PC-9 (cell line): Measurements from ENCODE around the gene TMEM207. TPM values are rescaled to one million over a fixed set of nuclear protein-coding genes. Genes with fewer than 3 reads are reported as not detected.

Source experiments
- BruUV-seq: library from RNA; stranded (reverse); fragments of 400-500 nt; replicated peaks from 2 replicates; lab custom pipeline; 2021; lab: Mats Ljungman, UMichigan
- CTCF ChIA-PET: fragments of 300-600 bp; sonication (Branson Sonifier 250); formaldehyde crosslinking; loops from one replicate; lab custom pipeline; 2022; ENCODE audit warnings: antibody characterized with exemption; lab: Charles Lee
- POLR2A ChIA-PET: fragments of 300-600 bp; sonication (Branson Sonifier 250); formaldehyde crosslinking; loops from one replicate; lab custom pipeline; 2022; ENCODE audit warnings: antibody characterized with exemption; ENCODE audit not compliant: unreplicated experiment; lab: Charles Lee
- DNase-seq, 2 experiments: peaks; one replicate each; pipeline versions ENCODE4 v3.0.0 to v3.0.0-alpha.2; 2015 to 2022; ENCODE audit warnings: mixed read lengths in 1 of 2
- H2AFZ ChIP-seq: fragments of 200-600 bp; sonication (generic); 2 replicates; pipeline ENCODE4 v1.8.1; 2017; ENCODE audit warnings: antibody characterized with exemption
- H3F3A ChIP-seq: fragments of 200-600 bp; sonication (generic); 2 replicates; pipeline ENCODE4 v1.8.1; 2017; ENCODE audit warnings: antibody characterized with exemption, mild to moderate bottlenecking, low read depth; ENCODE audit not compliant: insufficient read depth
- H3K27ac ChIP-seq: fragments of 200-600 bp; sonication (generic); 2 replicates; pipeline ENCODE4 v1.6.1; 2016; ENCODE audit warnings: mixed run types
- H3K27me3 ChIP-seq: fragments of 200-600 bp; sonication (generic); 2 replicates; pipeline ENCODE4 v1.6.1; 2016; ENCODE audit warnings: low read depth, mixed run types; ENCODE audit not compliant: insufficient read depth
- H3K36me3 ChIP-seq: fragments of 200-600 bp; sonication (generic); 2 replicates; pipeline ENCODE4 v1.6.1; 2016; ENCODE audit warnings: low read depth, mixed run types
- H3K4me1 ChIP-seq: fragments of 200-600 bp; sonication (generic); replicated peaks from 2 replicates; pipeline ENCODE4 v1.6.1; 2016; ENCODE audit warnings: mixed run types; ENCODE audit not compliant: insufficient read depth
- H3K4me2 ChIP-seq: fragments of 200-600 bp; sonication (generic); 2 replicates; pipeline ENCODE4 v1.6.1; 2017; ENCODE audit warnings: mixed run types
- H3K4me3 ChIP-seq: fragments of 200-600 bp; sonication (generic); 2 replicates; pipeline ENCODE4 v1.6.1; 2016; ENCODE audit warnings: mixed run types
- H3K79me2 ChIP-seq: fragments of 200-600 bp; sonication (generic); 2 replicates; pipeline ENCODE4 v1.6.1; 2017; ENCODE audit warnings: low read depth, mixed run types
- H3K9me2 ChIP-seq: fragments of 200-600 bp; sonication (generic); 2 replicates; pipeline ENCODE4 v1.8.1; 2017; ENCODE audit warnings: mild to moderate bottlenecking; ENCODE audit not compliant: insufficient read depth
- H3K9me3 ChIP-seq: fragments of 200-600 bp; sonication (generic); 2 replicates; pipeline ENCODE4 v1.8.1; 2016; ENCODE audit warnings: low read depth; ENCODE audit not compliant: insufficient read depth
- H4K20me1 ChIP-seq: fragments of 200-600 bp; sonication (generic); 2 replicates; pipeline ENCODE4 v1.8.1; 2017; ENCODE audit not compliant: insufficient read depth
- CTCF ChIP-seq: fragments of 200-600 bp; sonication (generic); conservative IDR thresholded peaks from 2 replicates; pipeline ENCODE4 v1.6.1; 2017; ENCODE audit warnings: mixed run types, antibody characterized with exemption, mild to moderate bottlenecking, moderate library complexity
- EZH2 ChIP-seq: fragments of 200-600 bp; sonication (generic); IDR thresholded peaks from 2 replicates; pipeline ENCODE4 v1.8.0; 2017; ENCODE audit warnings: antibody characterized with exemption, low read depth
- intact Hi-C: fragments of 100-400 bp; cut with micrococcal nuclease; formaldehyde crosslinking; loops from one replicate; pipeline ENCODE4 v1.10.0; 2022; ENCODE audit not compliant: unreplicated experiment
- total RNA-seq: library from RNA; stranded (reverse); gene quantifications from 2 replicates; pipeline ENCODE4 v1.2.3, GENCODE V29; 2021

The TMEM207 gene
- total RNA-seq, 1 experiment from 2014 or later = not detected

DNA sequence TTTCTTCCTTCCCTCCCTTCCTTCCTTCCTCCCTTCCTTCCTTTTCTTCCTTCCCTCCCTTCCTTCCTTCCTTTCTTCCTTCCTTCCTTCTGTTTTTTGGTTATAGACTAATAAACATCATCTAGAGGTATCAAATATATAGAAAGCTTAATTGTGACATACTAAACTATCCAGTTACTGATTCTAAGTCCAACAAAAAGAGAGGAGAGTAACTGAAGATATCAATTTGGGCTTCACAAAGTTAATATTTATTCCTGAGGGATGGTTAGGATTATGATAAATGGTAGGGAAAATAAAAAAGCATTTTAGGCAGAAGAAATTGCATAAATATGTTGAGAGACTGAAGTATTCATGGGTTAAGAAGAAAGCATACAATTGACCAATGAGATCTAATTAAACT lies 69.5 kb downstream of the TMEM207 start:
- Histone ChIP-seq H3K79me2 (no peaks in the 10 kb centered on the region), H3K4me3 (no peak overlapping the region), H3K27ac (no peak overlapping the region), H3K9me3 (peaks cover 13% of the 10 kb centered on the region), H3K27me3 (no peaks in the 10 kb centered on the region), H3K9me2 (no peaks in the 10 kb centered on the region), H3K4me1 (peaks cover 40% of the 10 kb centered on the region), H3K36me3 (no peaks in the 10 kb centered on the region), H4K20me1 (no peaks in the 10 kb centered on the region), H3K4me2 (no peak overlapping the region), H2AFZ (no peak overlapping the region), H3F3A (peaks cover 15% of the 10 kb centered on the region)
- ChIA-PET POLR2A (no interaction called here), CTCF (no interaction called here)
- no peak for TF ChIP-seq EZH2
- TF ChIP-seq CTCF = no peak
- BruUV-seq = no TSS peak
- intact Hi-C loops = loop anchor here (10.0 kb wide), 1 partner anchor 365 kb away; no protein-coding TSS in a partner anchor
- no peak for DNase-seq

Other genes starting within 250 kb of the TMEM207 start
- 25.9 and 27.1 TPM in 2 replicates for gene CLDN1, start 127.5 kb downstream of the TMEM207 start, total RNA-seq
- 0.20 and 0.46 TPM in 2 replicates for gene CLDN16, start 61.7 kb downstream of the TMEM207 start, total RNA-seq
- gene IL1RAP, start 64.2 kb upstream of the TMEM207 start, total RNA-seq = 8.4 and 13.3 TPM in 2 replicates